GM12875 (cell line): ENCODE measurements around the gene PRODH2.
"Not testable (repeated sequence)": the region's sequence is repeated elsewhere in the genome, so short reads cannot be mapped to it uniquely, and the experiment has no call there.

Experiments used
- H3K4me3 ChIP-seq: one replicate; pipeline ENCODE4 v1.5.1; 2011; ENCODE audit warnings: low read depth, low read length, control low read depth
- TF ChIP-seq, protein P1 (sequence below): IDR thresholded peaks from 2 replicates; pipeline ENCODE4 v1.5.1; 2011; ENCODE audit warnings: low read depth, mild to moderate bottlenecking, control low read depth, inconsistent platforms, low read length, moderate library complexity, borderline replicate concordance; ENCODE audit not compliant: insufficient read depth

The PRODH2 gene

DNA sequence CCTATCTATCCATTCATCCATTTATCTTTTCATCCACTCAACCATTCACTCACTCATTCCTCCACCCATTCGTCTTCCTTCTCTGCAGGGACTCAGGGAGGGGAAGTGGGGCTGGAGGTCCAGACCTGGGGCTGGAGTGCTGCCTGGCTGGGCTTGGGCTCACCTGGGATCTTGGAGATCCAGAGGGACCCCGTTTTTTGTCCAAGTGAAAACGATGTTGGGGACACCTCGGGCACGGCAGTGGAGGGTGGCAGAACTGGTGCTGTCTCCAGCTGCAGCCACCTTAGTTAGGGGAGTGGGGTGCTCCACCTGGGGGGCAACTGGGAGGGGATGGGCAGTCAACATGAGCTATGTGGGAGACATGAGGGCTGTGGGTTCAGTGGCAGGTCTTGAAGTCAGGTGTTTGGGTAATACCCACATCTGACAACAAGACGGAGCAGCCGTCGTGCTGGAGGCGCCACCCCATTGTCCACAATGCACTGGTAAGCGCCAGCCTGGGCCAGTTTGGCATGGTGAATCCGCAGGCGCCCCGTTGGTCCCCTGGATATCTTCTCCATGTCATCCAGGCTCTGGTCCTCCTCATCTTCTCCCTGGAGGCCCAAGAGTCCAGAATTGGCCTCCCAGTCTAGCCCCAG, 29.4 kb upstream of the PRODH2 start:
- H3K4me3 ChIP-seq = no peak overlapping the region
- TF ChIP-seq, protein P1, sequence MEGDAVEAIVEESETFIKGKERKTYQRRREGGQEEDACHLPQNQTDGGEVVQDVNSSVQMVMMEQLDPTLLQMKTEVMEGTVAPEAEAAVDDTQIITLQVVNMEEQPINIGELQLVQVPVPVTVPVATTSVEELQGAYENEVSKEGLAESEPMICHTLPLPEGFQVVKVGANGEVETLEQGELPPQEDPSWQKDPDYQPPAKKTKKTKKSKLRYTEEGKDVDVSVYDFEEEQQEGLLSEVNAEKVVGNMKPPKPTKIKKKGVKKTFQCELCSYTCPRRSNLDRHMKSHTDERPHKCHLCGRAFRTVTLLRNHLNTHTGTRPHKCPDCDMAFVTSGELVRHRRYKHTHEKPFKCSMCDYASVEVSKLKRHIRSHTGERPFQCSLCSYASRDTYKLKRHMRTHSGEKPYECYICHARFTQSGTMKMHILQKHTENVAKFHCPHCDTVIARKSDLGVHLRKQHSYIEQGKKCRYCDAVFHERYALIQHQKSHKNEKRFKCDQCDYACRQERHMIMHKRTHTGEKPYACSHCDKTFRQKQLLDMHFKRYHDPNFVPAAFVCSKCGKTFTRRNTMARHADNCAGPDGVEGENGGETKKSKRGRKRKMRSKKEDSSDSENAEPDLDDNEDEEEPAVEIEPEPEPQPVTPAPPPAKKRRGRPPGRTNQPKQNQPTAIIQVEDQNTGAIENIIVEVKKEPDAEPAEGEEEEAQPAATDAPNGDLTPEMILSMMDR = no peak

DNA sequence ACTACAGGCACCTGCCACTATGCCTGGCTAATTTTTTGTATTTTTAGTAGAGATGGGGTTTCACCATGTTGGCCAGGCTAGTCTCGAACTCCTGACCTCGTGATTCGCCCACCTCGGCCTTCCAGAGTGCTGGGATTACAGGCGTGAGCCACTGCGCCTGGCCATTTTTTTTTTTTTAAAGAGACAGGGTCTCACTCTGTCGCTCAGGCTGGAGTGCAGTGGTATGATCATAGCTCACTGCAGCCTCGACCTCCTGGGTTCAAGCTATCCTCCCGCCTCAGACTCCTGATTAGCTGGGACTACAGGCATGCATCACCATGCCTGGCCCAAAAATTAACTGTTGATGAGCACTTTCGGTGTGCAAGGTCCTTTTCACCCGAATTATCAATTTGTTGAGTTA, 23.5 kb upstream of the PRODH2 start:
- H3K4me3 ChIP-seq = not testable (repeated sequence)

DNA sequence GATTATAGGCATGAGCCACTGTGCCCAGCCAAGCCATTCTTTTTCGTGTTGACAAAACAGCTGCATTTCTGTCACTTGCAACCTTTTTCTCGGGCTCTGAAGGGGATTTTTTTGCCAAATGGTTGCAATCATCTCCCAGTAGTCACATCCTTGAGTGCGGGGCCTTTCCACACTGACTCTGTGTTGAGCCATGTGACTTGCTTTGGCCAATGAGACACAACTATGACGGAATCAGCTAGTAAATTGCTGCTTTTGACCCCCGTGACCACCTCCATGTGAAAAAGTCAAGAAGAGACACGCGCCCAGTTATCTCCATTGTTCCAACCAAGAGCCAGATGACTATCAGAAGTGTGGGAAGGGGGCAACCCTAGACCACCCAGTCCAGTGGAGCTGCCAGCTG, 21.3 kb upstream of the PRODH2 start:
- H3K4me3 ChIP-seq = no peak overlapping the region

DNA sequence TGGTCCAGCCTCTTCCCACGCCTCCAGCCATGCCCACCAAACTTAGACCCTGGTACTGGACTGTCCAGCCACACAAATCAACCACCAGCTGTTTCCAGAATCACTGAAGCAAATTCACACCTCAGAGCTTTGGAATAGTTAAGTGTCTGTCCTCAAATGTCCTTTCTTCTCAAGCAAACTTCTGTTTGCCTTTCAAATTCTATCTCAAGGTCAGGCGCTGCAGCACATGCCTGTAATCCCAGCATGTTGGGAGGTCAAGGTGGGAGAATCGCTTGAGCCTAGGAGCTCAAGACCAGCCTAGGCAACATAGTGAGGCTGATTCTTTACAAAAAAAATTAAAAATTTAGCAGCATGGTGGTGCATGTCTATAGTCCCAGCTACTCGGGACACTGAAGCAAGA, 19.4 kb upstream of the PRODH2 start:
- no peak overlapping the region for H3K4me3 ChIP-seq
- TF ChIP-seq, protein P1 = no peak

More for the DNA sequence above, 21.3 kb upstream of the PRODH2 start:
- TF ChIP-seq, protein P1 = no peak

DNA sequence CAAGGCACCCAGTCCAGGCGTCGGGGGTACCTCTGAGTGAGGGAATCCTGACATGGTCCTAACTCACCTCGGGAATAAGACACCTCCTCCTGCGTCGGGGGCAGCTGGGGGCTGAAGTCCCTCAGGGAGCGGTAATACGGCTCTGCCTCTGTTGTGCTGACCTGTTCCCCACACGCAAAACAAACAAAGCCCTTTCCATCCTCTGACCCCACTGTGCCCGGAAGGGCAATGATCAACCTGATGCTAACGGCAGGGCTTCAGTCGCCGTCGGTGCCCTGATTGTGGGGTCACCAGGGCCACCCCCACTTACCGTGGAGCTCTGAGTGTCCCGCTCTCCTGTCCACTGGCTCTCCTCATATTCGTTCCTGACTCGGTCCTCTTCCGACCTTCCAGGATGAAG, 18.3 kb upstream of the PRODH2 start:
- H3K4me3 ChIP-seq = no peak overlapping the region

DNA sequence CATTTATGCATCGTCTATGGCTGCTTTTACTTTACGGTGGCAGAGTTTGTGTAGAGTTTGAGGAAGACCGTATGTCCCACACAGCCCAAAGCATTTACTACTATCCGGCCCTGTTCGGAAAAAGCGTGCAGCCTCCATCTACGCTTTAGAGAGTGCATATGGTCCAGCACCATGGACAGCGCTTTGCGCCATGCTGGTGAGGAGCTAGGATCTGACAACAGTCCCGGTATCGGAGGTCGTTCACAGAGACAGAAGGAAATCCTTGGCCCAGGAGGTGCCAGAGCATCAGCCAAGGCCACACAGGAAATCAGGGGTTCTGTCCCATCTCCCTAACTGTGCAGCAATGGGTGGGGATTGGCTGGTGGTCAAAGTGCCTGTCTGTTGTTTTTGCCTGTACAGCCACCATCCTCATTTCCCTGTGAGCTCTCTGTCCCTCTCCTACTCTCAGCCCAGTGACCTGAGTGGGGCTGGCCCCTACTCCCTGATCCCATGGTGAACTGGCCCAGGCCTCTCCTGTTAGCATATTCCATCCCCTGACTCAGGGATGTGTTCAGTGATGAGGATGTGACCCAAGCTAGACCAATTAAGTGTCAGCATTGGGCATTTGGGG, 16.2 kb upstream of the PRODH2 start:
- TF ChIP-seq, protein P1 = no peak
- H3K4me3 ChIP-seq = no peak overlapping the region

More for the DNA sequence above, 18.3 kb upstream of the PRODH2 start:
- TF ChIP-seq, protein P1 = no peak

DNA sequence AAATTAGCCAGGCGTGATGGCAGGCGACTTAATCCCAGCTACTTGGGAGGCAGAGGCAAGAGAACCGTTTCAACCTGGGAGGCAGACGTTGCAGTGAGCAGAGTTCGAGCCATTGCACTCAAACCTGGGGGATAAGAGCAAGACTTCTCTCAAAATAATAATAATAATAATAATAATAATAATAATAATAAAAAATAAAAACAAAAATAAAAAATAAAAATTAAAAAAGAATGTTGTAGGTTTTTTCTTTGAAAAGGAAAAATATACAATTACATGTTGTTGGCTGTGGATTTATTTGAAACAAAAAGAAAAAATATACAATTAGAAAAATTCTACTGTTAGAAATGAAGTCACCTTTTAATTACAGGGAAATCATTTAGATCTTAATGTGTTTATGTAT, 11.5 kb upstream of the PRODH2 start:
- TF ChIP-seq, protein P1 = no peak
- no peak overlapping the region for H3K4me3 ChIP-seq
